Panc1 (cell line): ENCODE data around the gene P2RY11. TPM values are rescaled to one million over a fixed set of nuclear protein-coding genes. Genes with fewer than 3 reads are reported as not detected.

Experiments used
- ATAC-seq: fragments of 200-7000 bp; cut with Tn5 transposase; 2 replicates; pipeline ENCODE4 v1.9.1; 2020; ENCODE audit warnings: mild to moderate bottlenecking, moderate library complexity
- BruUV-seq: library from RNA; stranded (reverse); fragments of 400-500 nt; replicated peaks from 2 replicates; lab custom pipeline; 2021; lab: Mats Ljungman, UMichigan
- CTCF ChIA-PET: fragments of 300-600 bp; sonication (Branson Sonifier 250); formaldehyde crosslinking; loops from one replicate; lab custom pipeline; 2022; ENCODE audit warnings: antibody characterized with exemption; lab: Charles Lee
- POLR2A ChIA-PET: fragments of 300-600 bp; sonication (Branson Sonifier 250); formaldehyde crosslinking; loops from one replicate; lab custom pipeline; 2022; ENCODE audit warnings: antibody characterized with exemption; lab: Charles Lee
- DNase-seq: peaks from one replicate; pipeline ENCODE4 v3.0.0-alpha.2; 2010; ENCODE audit warnings: low read depth, low spot score
- H3K27ac ChIP-seq: 2 replicates; pipeline ENCODE4 v1.5.1; 2011; ENCODE audit warnings: mild to moderate bottlenecking, low read length, inconsistent platforms
- H3K27me3 ChIP-seq: fragments of 200-500 bp; sonication (Bioruptor generic); 2 replicates; pipeline ENCODE4 v1.6.0; 2014; ENCODE audit warnings: low read length, inconsistent platforms; ENCODE audit not compliant: control insufficient read depth, insufficient read depth
- H3K36me3 ChIP-seq: fragments of 200-500 bp; sonication (Bioruptor generic); 2 replicates; pipeline ENCODE4 v1.5.1; 2014; ENCODE audit warnings: inconsistent platforms, mild to moderate bottlenecking, low read length, moderate library complexity; ENCODE audit not compliant: control insufficient read depth, insufficient read depth
- H3K4me1 ChIP-seq: 2 replicates; pipeline ENCODE4 v1.5.1; 2011; ENCODE audit warnings: inconsistent platforms, mild to moderate bottlenecking, low read length, moderate library complexity; ENCODE audit not compliant: control insufficient read depth, insufficient read depth
- H3K4me3 ChIP-seq, 2 experiments: 2 replicates each; pipeline ENCODE4 v1.5.1; 2011 to 2012; ENCODE audit warnings: low read depth in 2 of 2, low read length in 2 of 2, mild to moderate bottlenecking in 2 of 2, inconsistent platforms in 1 of 2, moderate library complexity in 1 of 2
- H3K9me3 ChIP-seq: fragments of 200-500 bp; sonication (Bioruptor generic); 2 replicates; pipeline ENCODE4 v1.5.1; 2014; ENCODE audit warnings: low read depth, mild to moderate bottlenecking, inconsistent platforms, low read length, moderate library complexity; ENCODE audit not compliant: control insufficient read depth, insufficient read depth
- CTCF ChIP-seq: fragments of 450-650 bp; IDR thresholded peaks from 2 replicates; pipeline ENCODE4 v1.5.1; 2017; ENCODE audit warnings: mild to moderate bottlenecking
- POLR2AphosphoS5 ChIP-seq: IDR thresholded peaks from 2 replicates; pipeline ENCODE4 v1.6.1; 2012; ENCODE audit warnings: mild to moderate bottlenecking, low read depth, low read length, moderate library complexity
- REST ChIP-seq, 2 experiments: IDR thresholded peaks; 2 replicates each; pipeline ENCODE4 v1.6.1; 2011 to 2012; ENCODE audit warnings: low read depth in 2 of 2, control low read depth in 1 of 2, low read length in 1 of 2, mild to moderate bottlenecking in 1 of 2, moderate library complexity in 1 of 2; ENCODE audit not compliant: insufficient read depth in 1 of 2
- SIN3A ChIP-seq: IDR thresholded peaks from 2 replicates; pipeline ENCODE4 v1.6.1; 2012; ENCODE audit warnings: low read depth, mild to moderate bottlenecking, low read length, moderate library complexity, borderline replicate concordance; ENCODE audit not compliant: insufficient read depth
- TCF7L2 ChIP-seq: IDR thresholded peaks from 2 replicates; pipeline ENCODE4 v1.6.1; 2011; ENCODE audit warnings: mild to moderate bottlenecking, low read depth, low read length, inconsistent platforms
- in situ Hi-C: cut with HindIII; loops from 2 replicates; pipeline ENCODE4 v1.10.0; 2016; ENCODE audit warnings: low sequenced_read_pairs, low pct_unique_long_range_greater_than_20kb
- intact Hi-C: fragments of 100-400 bp; cut with micrococcal nuclease; formaldehyde crosslinking; loops from one replicate; pipeline ENCODE4 v1.10.0; 2022; ENCODE audit not compliant: unreplicated experiment
- total RNA-seq: library from RNA; stranded (reverse); gene quantifications from one replicate; pipeline ENCODE4 v1.2.1, GENCODE V29; 2021; ENCODE audit not compliant: unreplicated experiment

The P2RY11 gene
- total RNA-seq, 1 experiment from 2014 or later: 12.5 TPM

- TF ChIP-seq REST (IDR thresholded peaks at IDR 0.05; ENCODE audit: insufficient read depth in 1 of 2, low read depth in 2 of 2, low read length in 1 of 2): no peak
- TF ChIP-seq SIN3A: no peak
- no peak for TF ChIP-seq CTCF
- no peak for TF ChIP-seq TCF7L2
- no peak for TF ChIP-seq POLR2AphosphoS5
- H3K4me1 ChIP-seq: peaks cover 8% of the 10 kb centered on the region
- H3K4me3 ChIP-seq: no peak overlapping the region
- no TSS peak for BruUV-seq
- POLR2A ChIA-PET: no interaction called here
- ATAC-seq (no peak), DNase-seq (no peak)
- no peak overlapping the region for H3K27ac ChIP-seq
- H3K36me3 ChIP-seq: peaks cover 3% of the 10 kb centered on the region; the same call in 1 of the 2 replicates
- CTCF ChIA-PET: no interaction called here
- no peaks in the 10 kb centered on the region for H3K9me3 ChIP-seq
- intact Hi-C loops (no loop called here), in situ Hi-C loops (no loop called here)
- H3K27me3 ChIP-seq: no peaks in the 10 kb centered on the region
Observed at GRCh38 chr19:10115392-10116084, 4.0 kb downstream of the P2RY11 start.

- ChIA-PET POLR2A (no interaction called here), CTCF (no interaction called here)
- H3K27ac ChIP-seq: no peak overlapping the region
- H3K27me3 ChIP-seq: no peaks in the 10 kb centered on the region
- peaks cover 3% of the 10 kb centered on the region; the same call in 1 of the 2 replicates for H3K36me3 ChIP-seq
- no peak overlapping the region for H3K4me3 ChIP-seq
- BruUV-seq: no TSS peak
- no peak for TF ChIP-seq POLR2AphosphoS5
- ATAC-seq (no peak), DNase-seq (no peak)
- H3K9me3 ChIP-seq: no peaks in the 10 kb centered on the region
- in situ Hi-C loops (no loop called here), intact Hi-C loops (no loop called here)
- peaks cover 8% of the 10 kb centered on the region for H3K4me1 ChIP-seq
Observed at GRCh38 chr19:10116085-10116865, 4.8 kb downstream of the P2RY11 start.
